HG03103 (cell line): ENCODE results near the gene CCDC197.

ENCODE experiments used
- ATAC-seq: cut with Tn5 transposase; IDR thresholded peaks from one replicate; pipeline ENCODE4 v1.9.1; 2021; ENCODE audit warnings: low read depth; ENCODE audit not compliant: unreplicated experiment

CCDC197 gene

DNA sequence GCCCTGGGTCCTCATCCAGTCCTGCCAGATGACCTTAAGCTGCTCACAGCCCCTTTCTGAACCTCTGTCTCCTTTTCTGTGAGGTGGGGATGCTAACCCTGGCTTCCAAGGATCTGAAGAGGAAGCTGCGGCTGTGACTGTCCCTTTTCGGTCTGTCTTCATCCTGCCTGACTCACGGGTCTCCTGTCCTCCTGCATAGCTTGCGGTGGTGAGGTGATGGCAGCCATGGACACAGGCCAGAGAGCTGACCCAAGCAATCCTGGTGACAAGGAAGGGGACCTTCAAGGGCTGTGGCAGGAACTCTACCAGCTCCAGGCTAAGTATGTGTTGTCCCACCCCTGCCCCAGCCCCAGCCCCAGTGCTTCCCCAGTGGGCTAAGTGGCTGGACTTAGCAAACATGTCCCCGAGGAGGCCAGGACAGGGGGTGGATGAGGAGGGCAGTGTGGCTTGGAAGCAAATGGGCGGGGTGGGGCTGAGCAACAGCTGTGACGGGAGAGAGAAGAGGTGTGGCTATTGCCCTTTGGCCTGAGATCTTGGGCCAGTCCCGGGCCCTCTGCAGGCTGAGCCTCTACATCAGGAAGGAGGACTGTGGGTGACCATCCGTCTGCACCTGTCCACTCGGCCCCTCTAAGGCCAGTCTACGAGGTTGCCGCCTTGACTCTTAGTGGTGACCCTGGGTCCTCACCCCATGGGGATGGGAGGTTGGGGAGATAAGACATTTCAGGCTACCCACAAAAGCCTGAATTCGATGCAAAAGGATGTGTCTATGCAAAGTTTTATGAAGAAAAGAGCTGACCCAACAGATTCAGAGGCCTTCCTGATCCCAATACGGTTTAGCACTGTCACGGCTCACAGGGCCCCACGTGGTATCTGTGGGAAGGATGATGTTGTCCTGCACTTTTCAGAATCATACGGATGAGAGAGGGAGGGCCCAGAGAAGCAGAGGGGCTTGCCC lies 1.1 kb downstream of the CCDC197 start:
- ATAC-seq: no peak

DNA sequence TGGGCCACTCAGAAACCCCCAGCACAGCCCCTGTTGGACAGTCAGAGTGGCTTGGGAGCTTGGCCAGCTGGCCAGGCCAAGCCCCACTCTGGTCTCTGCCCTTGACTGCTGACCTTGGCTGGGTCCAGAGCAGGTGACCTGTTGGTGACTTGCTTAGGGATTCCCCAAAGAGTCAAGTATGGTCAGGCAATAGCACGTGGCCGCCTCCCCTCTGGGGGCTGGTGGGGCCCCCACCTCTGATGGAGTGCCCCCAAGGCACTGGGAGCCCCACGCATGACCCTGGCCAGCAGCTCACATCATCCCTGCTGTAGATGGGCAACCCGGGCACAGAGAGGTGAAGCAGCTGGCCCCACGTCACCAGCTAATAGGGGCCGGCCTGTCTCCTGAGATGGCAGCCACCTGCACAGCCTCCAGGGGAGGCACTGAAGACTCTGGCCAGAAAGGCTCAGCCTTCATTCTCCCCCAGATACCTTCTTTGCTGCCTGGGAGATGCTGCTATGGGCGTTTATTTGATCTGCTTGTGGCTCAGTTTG lies 1.8 kb downstream of the CCDC197 start:
- ATAC-seq: no peak

DNA sequence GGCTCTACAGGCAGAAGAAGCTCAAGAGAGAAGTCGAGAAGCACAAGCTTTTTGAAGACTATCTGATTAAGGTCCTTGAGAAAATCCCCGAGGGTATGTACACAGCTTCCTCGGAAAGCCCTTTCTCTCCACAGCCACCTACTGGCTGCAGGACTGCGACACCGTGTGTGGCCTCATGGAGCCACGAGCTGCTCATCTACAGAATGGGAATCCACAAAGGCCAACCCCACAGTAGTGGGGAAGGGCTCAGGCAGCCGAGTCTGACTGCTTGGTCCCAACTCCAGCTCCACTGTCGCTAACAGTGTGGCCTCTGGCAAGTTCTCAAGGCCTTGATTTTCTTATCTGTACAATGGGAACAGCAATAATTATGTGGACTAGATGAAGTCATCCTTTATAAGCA lies 2.5 kb downstream of the CCDC197 start:
- ATAC-seq: no peak

DNA sequence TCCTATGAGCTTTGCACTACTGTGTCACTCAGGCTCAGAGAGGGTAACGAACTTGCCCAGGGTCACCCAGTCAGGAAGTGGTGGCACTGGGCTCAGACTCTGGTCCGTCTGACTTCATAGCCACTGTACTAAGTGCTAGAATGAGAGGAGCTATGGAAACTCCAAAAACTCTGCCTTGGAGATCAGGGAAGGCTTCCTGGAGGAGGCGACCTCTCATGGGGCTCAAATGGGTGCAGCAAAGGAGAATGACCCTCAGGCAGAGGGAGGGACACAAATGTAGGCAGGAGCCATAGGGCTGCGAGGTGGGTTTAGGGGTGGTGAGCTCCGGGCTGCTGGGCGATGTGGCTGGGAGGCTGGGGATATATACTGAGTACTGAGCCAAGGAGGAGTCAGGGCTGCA lies 3.2 kb downstream of the CCDC197 start:
- no peak for ATAC-seq

DNA sequence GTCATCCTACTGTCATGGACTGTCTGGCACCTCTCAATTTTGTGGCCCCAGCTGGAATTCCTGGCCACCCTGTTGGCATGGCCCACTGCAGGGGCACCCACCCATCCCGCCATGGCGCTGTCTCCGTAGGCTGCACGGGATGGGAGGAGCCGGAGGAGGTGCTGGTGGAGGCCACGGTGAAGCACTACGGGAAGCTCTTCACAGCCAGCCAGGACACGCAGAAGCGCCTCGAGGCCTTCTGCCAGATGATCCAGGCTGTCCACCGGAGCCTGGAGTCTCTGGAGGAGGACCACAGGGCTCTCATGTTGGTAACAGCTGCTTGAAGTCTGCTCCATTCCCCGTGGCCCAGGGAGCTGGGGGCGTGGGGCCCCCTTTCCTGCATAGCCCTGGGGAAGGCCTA lies 3.9 kb downstream of the CCDC197 start:
- ATAC-seq: no peak

DNA sequence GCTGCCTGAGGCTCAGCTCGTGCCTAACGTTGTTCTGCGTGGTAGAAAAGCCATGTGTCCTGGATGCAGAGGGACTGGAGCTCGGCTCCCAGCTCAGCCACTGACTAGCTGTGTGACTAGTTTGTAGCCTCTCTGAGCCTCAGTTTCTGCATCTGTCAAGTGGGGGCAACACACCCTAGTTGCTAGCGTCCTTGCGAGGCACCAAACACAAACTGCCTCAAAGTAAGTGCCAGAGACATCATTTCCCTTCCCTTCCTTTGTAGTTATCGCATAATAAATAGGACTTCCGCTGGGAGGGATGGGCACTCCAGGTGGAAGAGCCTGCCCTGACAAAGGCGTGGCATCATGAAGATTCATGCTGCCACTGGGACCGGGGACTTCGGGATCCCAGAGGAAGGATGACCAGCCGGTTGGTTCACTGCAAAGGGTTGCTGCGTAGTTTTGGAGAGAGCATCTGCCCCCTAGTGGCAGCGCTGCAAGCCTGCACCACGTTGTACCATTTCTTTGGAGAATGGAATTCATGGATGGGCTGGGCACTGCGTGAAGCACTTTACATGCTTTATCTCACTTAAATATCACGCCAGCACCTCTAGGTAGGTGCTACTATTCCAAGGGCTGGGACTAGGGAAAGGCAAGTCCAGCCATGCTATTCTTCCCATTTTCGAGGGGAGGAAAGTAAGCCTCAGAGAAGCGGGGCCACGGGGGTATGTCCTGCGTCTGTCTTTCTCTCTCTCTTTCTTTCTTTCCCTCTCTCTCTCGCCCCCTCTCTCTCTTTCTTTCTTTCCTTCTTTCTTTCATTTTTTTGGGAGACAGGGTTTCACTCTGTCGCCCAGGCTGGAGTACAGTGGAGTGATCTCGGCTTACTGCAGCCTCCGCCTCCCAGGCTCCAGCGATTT lies 4.6 kb downstream of the CCDC197 start:
- ATAC-seq: no peak

DNA sequence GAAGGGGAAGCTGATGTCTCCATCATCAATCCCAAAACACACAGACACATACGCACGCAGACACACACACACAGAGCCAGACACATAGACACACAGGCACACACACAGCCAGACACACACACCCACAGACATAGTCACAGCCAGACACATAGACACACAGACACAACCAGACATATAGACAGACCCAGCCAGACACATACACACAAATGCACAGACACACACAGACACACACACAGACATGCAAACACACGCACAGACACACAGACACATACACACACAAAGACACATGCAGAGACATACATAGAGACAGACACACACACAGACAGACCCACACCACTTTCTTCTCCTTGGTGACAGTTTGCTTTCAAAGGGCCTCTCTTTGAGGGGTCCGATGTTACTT lies 6.3 kb downstream of the CCDC197 start:
- no peak for ATAC-seq

DNA sequence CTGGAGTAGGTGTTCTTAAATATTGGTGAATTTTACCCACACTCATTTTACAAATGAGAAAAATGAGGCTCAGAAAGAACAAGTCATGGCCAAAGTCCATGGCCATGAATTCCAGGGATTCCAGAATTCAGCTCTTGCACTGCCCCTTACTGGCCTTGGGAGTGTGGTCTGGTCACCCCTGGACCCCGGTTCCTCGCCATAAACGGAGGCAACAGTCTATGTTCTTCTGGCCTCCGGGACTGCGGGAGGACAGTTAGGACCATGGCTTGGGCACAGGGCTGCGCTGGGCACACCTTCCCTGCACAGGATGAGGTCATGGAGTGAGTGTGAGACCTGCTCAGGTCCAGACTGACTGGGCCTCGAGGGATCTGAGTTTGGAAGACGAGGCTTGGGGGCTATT lies 6.9 kb downstream of the CCDC197 start:
- no peak for ATAC-seq

DNA sequence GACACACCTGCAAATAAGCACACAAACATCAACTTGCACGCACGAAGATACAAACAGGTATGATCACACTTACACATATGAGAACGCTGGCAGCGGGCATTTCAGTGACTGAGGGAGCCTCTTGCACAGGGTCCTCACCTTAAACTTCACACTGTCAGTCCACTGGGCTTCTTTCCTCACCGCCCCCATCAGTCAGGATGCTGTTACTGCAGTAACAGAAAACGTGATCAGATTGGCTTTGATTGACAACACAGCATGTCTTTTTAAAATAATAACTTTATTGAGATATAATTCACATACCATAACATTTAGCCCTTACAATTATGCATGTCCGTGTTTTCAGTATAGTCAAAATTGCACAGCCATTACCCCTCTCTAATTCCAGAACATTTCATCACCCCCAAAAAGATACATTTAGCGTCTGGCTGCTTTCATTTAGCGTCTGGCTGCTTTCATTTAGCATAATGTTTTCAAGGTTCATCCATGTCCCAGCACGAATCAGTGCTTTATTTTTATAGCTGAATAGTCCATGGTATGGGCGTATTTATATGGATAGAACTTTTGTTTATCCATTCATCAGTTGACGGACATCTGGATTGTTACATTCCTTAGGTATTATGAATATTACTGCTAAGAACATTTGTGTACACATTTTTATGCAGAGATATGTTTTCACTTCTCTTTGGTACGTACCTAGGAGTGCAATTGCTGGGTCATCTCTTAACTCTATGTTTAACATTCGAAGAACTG lies 8.4 kb downstream of the CCDC197 start:
- ATAC-seq: no peak

DNA sequence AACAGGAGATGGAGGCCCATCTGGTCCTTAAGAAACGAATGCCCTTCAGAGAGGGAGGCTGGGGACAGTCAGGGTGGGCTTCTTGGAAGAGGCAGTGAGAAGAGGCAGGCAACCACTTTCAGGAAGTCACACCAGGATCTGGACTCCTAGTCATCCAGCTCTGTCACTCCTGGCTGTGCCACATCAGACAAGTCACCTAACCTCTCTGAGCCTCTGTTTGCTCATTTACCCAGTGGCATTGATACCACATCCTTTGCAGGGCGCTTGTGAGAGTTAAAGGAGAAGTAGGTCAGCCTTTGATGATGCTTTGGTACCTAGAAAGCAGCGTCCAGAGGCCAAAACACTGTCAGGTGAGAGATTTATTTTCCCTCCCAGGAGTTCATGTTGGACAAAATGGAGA lies 11.1 kb downstream of the CCDC197 start:
- ATAC-seq: no peak

DNA sequence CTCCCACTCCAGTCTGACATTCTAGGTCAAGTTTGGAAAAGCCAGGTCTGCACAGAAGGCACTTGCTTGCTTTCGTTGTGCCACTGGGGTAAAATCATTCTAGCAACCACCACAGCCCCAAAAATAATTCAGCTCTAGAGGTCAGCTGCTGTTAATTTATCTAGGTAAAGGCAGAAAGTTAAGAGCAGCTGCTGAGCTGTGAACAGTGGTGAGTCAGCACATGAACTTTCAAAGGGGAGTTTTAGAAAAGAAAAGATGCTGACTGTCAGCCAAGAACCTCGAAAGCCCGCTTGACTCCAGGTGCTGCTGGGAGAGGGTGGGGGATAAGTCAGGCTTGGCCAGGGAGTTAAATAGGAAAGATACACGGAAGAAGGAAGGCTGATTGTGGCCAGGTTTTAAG lies 12.7 kb downstream of the CCDC197 start:
- no peak for ATAC-seq

DNA sequence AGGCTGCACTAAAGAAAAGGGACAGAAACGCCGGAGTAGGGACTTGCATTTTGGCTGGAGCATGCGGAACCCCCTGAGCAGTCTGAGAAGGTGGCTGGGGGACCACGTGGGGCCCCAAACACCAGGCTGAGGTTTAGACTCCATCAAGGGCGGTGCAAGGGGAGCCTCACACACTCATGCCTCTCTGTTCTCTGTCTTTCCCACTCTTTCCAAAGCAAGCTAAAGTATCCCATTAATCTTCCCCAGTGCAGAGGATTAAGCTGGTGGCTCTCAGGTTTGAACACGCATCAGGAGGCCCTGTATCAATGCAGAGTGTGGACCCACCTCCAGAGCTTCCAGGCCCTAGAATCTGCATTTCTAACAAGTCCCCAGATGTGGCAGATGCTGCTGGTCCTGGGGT lies 13.5 kb downstream of the CCDC197 start:
- ATAC-seq: no peak

DNA sequence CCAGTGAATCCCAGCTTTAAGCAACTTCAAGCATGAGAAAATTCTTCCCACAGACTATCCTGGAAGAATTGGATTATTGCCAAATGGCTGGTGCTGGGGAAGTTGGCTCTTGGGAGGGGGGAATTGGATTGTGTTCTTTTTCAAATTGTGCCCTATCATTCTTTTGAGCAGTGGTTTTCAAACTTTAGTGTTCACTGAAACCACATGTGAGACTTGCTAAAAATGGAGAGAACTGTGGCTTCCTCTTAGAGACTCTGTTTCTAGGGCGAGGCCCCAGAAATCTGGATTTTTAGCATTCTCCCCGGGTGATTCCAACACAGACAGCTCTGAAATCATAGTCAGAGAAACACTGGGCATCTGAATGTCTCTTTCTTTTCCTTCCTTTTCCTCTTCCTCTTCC lies 14.7 kb downstream of the CCDC197 start:
- no peak for ATAC-seq

DNA sequence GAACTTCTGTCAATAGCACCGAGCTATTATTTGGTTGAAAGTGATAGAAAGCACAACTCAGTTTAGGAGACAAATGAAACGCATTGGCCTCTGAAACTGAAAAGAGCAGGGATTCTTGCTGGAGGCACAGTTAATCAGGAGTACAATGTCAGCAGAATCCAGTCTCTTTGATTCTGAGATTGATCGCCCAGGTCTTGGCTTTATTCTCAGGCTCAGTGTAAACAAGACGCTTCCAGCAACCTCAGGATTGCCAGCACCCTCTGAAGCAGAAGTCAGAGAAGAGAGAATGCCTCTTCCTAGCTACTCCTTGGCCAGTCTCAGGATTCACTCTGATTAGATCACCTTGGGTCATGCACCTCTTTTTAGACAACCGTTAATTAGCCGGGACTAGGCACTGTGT lies 17.3 kb downstream of the CCDC197 start:
- no peak for ATAC-seq

DNA sequence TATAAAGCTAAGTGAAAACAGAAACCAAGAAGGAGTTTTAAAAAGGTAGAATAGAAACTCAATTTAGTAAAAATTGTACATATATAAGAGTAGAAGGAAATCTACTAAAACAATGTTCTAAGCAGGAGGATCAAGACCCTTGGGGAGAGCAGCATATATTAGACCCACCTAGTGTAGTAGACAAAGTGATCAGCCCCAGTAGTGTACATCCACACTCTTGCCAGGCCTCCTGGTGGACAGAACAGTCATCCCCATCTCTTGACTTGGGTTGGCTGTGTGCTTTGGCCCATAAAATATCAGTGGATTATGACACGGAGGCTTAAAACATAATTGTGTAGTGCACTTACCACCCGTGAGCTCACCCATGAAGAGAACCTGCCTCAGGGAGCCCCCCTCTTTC lies 18.1 kb downstream of the CCDC197 start:
- ATAC-seq: no peak

DNA sequence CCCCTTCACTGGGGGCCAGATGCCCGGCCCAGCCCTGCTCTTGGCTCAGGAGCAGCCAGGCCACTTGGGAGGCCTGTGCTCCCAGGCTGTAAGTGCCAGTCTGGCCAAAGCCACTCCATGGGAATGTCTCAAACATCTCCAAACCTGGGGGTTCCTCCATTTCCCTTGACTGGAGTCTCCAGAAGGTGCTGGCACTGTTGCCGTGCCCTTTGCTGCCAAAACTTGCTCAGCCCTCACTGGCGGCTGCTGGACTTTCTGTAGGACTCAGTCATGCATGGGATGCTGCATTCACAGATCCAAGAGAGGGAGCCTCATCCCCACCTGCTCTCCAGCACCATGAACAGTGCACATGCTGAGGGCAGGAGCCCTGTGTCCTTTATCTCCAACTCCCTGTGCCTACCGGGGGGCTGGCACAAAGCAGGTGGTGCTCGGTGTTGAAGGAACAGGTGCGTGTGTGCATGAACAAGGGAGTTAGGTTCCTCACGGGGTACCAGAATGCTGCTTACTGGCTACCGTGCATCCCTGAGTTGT lies 19.4 kb downstream of the CCDC197 start:
- ATAC-seq: no peak

DNA sequence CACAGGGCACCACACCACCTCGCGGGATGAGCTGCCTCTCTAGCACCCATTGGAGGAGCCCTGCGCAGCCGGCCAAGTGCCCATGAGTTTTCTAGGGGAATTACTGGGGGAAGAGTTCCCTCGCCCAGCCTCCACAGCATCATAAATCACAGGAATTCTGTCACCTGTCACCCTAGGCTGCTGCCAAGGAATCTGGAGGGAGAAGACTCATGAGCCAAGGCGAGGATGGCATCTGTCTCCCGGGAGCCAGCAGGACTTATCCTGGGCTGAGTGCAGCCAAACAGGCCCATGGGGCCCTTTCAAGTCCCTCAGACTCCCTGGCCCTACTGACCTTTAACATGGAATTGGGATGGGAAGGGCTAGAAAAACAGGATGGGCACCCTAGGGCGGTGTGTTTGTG lies 21.2 kb downstream of the CCDC197 start:
- no peak for ATAC-seq

DNA sequence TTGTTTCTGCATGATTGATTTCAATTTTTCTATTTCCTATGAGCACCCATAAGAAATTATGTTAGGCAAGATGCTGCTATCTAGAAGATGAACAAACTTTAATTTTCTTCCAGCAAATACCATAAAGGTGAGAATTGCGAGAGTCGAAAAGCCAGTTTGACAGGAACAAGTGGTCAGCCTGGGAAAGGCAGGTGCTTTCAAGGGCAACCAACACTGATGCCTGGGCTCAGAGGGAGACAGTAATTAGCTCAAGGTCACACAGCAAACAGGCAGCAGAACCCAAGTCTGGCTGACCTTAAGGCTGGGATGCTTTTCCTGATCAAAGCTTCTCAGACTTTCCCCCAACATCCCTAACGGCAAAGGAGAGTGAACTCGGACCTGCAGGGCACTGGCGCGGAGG lies 22.2 kb downstream of the CCDC197 start:
- ATAC-seq: no peak

DNA sequence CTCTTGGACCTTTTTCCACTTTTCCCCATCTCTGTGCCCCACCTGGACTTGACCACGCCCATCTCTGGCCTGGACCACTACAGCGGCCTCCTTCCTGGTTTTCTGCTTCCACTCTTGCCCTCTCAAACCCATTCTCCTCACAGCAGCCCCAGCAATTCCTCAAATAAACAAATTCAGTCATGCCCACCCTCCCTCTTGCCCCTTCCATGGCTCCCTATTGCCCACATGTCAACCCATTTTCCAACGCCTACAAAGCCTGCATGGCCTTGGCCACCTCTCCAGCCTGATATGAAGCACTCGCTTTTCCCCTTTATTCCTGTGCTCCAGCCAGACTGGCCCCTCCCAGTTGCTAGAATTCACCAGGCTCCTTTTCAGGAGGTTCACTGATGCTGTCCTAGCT lies 23.2 kb downstream of the CCDC197 start:
- ATAC-seq: no peak

DNA sequence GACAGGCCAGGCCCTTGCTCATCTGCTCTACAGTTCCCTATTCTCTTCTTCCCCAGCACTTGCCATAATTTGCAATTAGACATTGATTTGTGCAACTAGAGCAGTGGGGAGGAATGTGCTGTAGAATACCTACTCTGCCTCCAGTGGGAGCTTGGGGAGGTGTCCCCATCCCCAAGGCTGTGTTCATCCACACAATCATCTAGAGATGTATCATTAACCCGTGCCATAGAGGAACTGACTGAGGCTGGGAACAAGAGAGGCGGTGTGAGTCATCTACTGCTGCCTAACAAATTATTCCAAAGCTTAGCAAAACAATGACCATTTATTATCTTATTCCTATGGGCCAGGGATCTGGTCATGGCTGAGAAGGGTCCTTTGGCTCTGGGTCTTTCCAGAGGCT lies 23.9 kb downstream of the CCDC197 start:
- ATAC-seq: no peak
